HUES48 (cell line): ENCODE results near the gene PTPN22.
"Not testable (repeated sequence)": the region's sequence is repeated elsewhere in the genome, so short reads cannot be mapped to it uniquely, and the experiment has no call there.

Experiments used
- H3K27ac ChIP-seq: one replicate; pipeline ENCODE4 v1.7.0; 2013; ENCODE audit warnings: low read depth, low read length, inconsistent platforms
- H3K27me3 ChIP-seq: 2 replicates; pipeline ENCODE4 v1.6.1; 2013; ENCODE audit warnings: mild to moderate bottlenecking, low read length; ENCODE audit not compliant: control insufficient read depth, insufficient read depth
- H3K36me3 ChIP-seq: 2 replicates; pipeline ENCODE4 v1.6.1; 2013; ENCODE audit warnings: low read length; ENCODE audit not compliant: control insufficient read depth, insufficient read depth
- H3K4me1 ChIP-seq: 2 replicates; pipeline ENCODE4 v1.6.1; 2013; ENCODE audit warnings: mild to moderate bottlenecking, low read length; ENCODE audit not compliant: control insufficient read depth, insufficient read depth
- H3K4me3 ChIP-seq: 2 replicates; pipeline ENCODE4 v1.5.1; 2013; ENCODE audit warnings: mild to moderate bottlenecking, low read depth, low read length
- H3K9ac ChIP-seq: 2 replicates; pipeline ENCODE4 v1.6.1; 2013; ENCODE audit warnings: mild to moderate bottlenecking, low read depth, low read length, moderate library complexity
- H3K9me3 ChIP-seq: 2 replicates; pipeline ENCODE4 v1.6.1; 2013; ENCODE audit warnings: low read length; ENCODE audit not compliant: control insufficient read depth, insufficient read depth

The PTPN22 gene

DNA sequence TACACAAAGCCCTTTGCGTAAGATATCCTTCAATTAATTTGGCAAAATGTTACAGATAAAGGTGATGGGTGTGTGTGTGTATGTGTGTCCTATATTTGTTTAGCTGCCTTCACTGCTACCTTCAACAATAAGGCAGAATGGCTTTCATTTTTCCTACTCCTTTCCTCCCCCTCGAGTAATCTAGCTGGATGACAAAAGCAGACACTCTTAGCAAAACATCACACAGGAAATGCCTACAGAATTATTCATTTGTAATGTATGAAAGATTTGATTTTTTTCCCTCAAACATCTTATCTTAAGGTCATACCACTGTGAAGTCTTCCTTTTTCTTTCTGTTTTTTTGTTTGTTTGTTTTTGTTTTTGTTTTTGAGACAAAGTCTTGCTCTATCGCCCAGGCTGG, 10.6 kb downstream of the PTPN22 start:
- H3K27ac ChIP-seq: no peak overlapping the region
- no peak overlapping the region for H3K4me3 ChIP-seq
- no peaks in the 10 kb centered on the region for H3K4me1 ChIP-seq
- H3K27me3 ChIP-seq: no peaks in the 10 kb centered on the region
- H3K9ac ChIP-seq: no peak overlapping the region
- no peaks in the 10 kb centered on the region for H3K9me3 ChIP-seq
- no peaks in the 10 kb centered on the region for H3K36me3 ChIP-seq

DNA sequence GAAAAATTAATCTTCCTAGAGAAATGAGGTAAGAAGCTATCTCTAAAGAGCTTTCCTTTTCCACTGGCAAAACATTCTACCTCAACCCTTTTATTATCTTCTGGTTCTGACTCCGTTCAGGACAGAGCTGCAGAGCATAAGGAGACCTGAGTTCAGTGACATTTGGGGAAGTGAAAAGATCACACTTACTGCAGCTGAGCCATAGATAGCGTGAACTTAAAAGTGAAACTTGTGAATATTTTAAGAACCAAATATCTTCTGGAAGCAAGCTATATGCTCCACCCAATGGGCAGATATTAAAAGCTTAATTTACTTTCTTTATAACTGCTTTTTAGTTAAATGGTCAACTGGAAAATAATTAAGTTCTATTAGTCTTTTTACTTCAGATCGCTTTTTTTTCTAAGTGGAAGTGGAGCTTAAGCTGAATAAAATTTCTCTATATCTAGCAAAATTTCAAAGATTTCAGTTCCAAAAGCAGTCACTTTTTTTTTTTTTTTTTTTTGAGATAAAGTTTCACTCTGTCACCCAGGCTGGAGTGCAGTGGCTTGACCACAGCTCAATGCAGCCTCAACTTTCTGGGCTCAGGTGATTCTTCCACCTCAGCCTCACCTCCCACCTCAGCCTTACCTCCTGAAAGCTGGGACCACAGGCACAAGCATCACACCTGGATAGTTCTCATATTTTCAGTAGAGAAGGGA, 11.9 kb downstream of the PTPN22 start:
- Histone ChIP-seq H3K9me3 (no peaks in the 10 kb centered on the region), H3K4me3 (no peak overlapping the region), H3K9ac (no peak overlapping the region), H3K27ac (no peak overlapping the region), H3K36me3 (no peaks in the 10 kb centered on the region), H3K4me1 (no peaks in the 10 kb centered on the region), H3K27me3 (no peaks in the 10 kb centered on the region)

DNA sequence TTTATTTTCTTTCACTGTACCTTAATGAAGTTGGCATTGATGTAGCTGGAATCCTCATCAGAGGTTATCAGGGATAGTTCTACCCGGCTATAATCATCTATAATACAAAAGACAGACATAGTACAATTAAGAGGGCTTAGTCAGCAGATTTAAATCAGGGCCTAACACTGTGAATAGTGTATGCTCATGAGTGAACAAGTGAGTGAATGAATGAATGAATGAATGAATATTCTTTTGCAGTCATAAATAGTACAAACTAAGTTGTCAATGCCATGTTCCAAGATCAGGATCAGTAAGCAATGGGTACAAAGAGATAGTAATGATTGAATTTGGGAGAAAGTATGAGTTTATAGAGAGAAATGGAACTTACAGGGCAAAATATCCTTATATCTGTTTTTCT, 12.5 kb downstream of the PTPN22 start:
- H3K27ac ChIP-seq: no peak overlapping the region
- H3K27me3 ChIP-seq: no peaks in the 10 kb centered on the region
- no peak overlapping the region for H3K4me3 ChIP-seq
- H3K36me3 ChIP-seq: no peaks in the 10 kb centered on the region
- no peaks in the 10 kb centered on the region for H3K4me1 ChIP-seq
- H3K9ac ChIP-seq: no peak overlapping the region
- no peaks in the 10 kb centered on the region for H3K9me3 ChIP-seq

DNA sequence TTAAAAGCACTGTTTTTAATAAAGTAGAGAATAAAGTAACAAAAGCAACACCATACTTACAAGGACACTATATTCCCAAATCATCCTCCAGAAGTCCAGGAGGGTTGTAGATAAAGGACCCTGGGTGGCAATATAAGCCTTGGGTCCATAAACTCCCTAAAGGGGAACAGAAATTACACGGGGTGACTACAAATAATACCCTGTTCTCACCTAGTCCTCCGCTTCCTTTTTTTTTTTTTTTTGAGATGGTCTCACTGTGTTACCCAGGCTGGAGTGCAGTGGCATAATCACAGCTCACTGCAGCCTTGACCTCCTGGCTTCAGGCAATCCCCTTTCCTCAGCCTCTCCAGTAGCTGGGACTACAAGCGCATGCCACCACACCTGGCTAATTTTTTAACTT, 13.1 kb downstream of the PTPN22 start:
- Histone ChIP-seq H3K36me3 (no peaks in the 10 kb centered on the region), H3K27ac (no peak overlapping the region), H3K4me1 (no peaks in the 10 kb centered on the region), H3K27me3 (no peaks in the 10 kb centered on the region), H3K9me3 (no peaks in the 10 kb centered on the region), H3K4me3 (no peak overlapping the region), H3K9ac (no peak overlapping the region)

DNA sequence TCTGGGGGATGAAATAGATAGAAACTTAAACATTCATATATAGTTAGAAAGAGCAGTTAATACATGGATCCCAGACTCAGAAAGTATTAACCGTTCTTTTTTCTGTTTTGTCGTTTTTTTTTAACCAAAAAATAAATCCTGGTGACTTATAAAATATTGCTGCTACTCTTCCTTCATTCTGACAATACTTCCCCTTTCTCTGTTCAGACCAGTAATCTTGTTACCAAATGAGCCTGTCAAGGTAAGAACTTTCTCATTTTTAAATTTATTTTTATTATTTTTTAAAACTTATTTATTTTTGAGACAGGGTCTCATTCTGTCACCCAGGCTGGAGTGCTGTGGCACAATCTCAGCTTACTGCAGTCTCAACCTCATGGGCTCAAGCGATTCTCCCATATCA, 13.7 kb downstream of the PTPN22 start:
- H3K9me3 ChIP-seq: no peaks in the 10 kb centered on the region
- no peak overlapping the region for H3K9ac ChIP-seq
- no peak overlapping the region for H3K27ac ChIP-seq
- H3K36me3 ChIP-seq: no peaks in the 10 kb centered on the region
- H3K27me3 ChIP-seq: no peaks in the 10 kb centered on the region
- no peak overlapping the region for H3K4me3 ChIP-seq
- H3K4me1 ChIP-seq: no peaks in the 10 kb centered on the region

DNA sequence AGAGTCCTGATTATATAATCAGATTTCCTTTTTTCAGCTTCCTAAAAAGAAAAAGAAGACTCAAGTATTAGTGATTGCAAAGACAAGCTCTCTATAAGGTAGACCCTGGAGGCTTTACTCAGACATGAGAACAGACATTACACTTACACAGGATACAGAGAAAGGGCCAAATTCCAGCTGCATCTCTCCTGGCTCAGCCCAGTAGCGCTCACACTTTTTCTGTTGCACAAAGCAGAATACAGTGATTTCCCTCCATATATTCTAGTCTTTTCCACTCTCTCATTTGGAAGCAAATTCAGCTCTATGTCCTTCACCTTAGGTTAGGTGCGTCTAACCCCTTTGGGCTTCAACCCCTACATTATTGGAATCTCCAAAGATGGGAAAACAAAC, 15.1 kb downstream of the PTPN22 start:
- H3K9me3 ChIP-seq: no peaks in the 10 kb centered on the region
- H3K4me3 ChIP-seq: no peak overlapping the region
- no peaks in the 10 kb centered on the region for H3K27me3 ChIP-seq
- no peak overlapping the region for H3K27ac ChIP-seq
- no peak overlapping the region for H3K9ac ChIP-seq
- no peaks in the 10 kb centered on the region for H3K36me3 ChIP-seq
- no peaks in the 10 kb centered on the region for H3K4me1 ChIP-seq

DNA sequence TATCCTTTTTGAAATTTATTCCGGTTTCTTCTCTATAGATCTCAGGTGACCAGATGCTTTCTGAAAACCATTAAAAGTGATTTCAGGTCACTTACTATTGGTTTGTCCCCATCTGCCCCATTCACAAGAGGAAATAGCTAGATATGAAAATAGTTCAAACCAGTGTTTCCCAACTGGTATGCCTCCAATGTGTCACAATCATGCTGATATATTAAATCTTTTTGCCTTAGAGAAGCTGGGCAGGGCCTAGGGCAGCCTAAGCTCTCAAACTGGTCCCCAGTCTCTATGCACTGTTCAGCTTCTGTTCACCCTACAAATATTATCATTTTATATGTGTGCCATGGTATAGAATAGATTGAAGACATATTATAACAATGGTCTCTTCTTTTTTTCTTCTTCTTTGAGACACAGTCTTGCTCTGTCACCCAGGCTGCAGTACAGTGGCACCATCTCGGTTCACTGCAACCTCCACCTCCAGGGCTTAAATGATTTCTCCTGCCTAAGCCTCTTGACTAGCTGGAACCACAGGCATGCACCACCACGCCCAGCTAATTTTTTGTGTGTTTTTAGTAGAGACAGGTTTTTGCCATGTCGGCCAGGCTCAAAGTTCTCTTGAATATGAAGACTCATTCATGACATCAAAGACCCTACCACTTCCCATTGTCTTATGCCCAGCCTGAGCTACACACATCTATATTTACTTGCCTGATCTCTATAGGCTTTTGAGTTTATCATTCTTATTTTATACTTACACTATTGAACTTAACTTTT, 15.7 kb downstream of the PTPN22 start:
- H3K9ac ChIP-seq: no peak overlapping the region
- H3K27me3 ChIP-seq: no peaks in the 10 kb centered on the region
- no peak overlapping the region for H3K27ac ChIP-seq
- H3K36me3 ChIP-seq: no peaks in the 10 kb centered on the region
- H3K9me3 ChIP-seq: no peaks in the 10 kb centered on the region
- no peaks in the 10 kb centered on the region for H3K4me1 ChIP-seq
- H3K4me3 ChIP-seq: no peak overlapping the region

DNA sequence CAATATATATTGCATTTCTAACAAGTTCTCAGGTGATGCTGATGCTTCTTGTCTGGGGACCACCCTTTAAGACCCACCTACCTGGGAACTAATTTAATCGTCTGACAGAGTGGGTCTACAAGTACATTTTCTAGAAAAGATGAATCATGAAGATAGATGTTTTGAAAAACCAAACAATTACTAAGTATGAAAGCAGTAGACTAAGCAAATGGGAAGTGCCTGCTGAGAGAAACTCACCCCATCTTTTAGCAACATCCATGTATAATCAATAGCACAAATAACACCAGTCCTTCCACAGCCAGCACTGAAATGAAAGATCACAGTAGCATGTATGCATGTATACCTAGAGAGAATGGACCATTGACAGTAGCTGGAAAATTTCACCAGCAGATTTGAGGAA, 17.3 kb downstream of the PTPN22 start:
- Histone ChIP-seq H3K9ac (no peak overlapping the region), H3K36me3 (no peaks in the 10 kb centered on the region), H3K4me1 (no peaks in the 10 kb centered on the region), H3K9me3 (no peaks in the 10 kb centered on the region), H3K27me3 (no peaks in the 10 kb centered on the region), H3K4me3 (no peak overlapping the region), H3K27ac (no peak overlapping the region)

DNA sequence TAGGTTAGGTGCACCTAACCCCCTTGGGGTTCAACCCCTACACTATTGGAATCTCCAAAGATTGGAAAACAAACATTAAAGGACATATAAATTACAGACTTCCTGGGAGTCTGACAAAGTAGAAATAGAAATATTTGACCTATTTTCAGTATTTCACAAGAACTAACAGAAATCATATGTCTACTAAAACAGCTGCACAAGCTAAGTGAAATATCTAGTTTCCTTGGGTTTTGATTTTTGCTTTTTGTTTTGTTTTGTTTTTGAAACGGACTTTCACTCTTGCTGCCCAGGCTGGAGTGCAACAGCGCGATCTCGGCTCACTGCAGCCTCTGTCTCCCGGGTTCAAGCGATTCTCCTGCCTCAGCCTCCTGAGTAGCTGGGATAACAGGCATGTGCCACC, 18.8 kb downstream of the PTPN22 start:
- H3K4me1 ChIP-seq, H3K9ac ChIP-seq, H3K36me3 ChIP-seq, H3K27me3 ChIP-seq, H3K9me3 ChIP-seq, H3K27ac ChIP-seq, H3K4me3 ChIP-seq: not testable (repeated sequence)

DNA sequence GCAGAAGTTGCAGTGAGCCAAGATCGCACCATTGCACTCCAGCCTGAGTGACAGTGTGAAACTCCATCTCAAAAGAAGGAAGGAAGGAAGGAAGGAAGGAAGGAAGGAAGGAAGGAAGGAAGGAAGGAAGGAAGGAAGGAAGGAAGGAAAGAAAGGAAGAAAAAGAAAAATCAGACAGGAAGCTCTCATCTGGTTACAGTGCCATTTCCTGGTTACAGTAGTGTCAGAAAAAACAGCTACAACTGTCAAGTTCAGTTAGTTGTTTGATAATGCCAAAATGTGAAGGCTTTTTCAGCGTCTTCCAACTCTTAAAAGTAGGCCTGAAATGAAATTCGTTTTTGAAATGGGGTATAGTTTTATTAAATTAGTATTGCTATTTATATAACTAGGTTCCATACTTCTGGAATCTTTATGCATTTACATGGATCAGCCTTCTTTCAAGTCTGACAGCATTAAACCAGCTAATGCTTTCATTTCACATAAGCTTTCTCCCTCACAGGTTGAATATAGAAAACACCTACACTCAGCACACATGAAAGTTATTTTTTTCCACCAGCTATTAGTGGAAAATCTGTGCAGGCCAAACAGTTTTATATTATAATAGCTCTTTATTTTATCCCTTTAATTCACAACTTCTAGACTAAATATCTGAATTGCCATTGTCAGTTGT, 21.2 kb downstream of the PTPN22 start:
- Histone ChIP-seq H3K36me3 (no peaks in the 10 kb centered on the region), H3K4me1 (no peaks in the 10 kb centered on the region)

DNA sequence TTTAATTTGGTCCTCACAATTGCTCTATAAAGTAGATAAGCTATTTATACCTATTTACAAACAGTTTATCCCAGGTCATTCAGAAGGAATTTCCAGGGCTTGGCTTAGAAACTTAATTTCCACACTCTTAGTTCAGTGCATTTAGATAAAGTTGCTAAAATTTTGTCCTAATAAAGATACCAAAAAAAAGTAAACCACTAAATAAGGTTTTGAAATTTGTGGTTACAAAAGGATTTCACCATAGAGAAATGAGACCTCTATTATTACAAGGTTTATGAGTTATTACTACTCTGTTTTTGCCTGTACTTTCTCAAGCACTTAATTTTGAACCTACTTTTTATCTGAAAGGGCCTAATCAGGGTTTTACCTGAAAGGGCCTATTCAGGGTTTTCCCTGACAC, 22.4 kb downstream of the PTPN22 start:
- Histone ChIP-seq H3K9ac (no peak overlapping the region), H3K36me3 (no peaks in the 10 kb centered on the region), H3K27ac (no peak overlapping the region), H3K4me3 (no peak overlapping the region), H3K9me3 (no peaks in the 10 kb centered on the region), H3K4me1 (no peaks in the 10 kb centered on the region), H3K27me3 (no peaks in the 10 kb centered on the region)

More for the DNA sequence above, 21.2 kb downstream of the PTPN22 start:
- H3K9ac ChIP-seq: no peak overlapping the region
- H3K4me3 ChIP-seq: no peak overlapping the region
- H3K9me3 ChIP-seq: no peaks in the 10 kb centered on the region
- no peak overlapping the region for H3K27ac ChIP-seq
- no peaks in the 10 kb centered on the region for H3K27me3 ChIP-seq
